CD4-positive, alpha-beta memory T cell (primary cell): Measurements from ENCODE around the gene TSR1. TPM values are rescaled to one million over a fixed set of nuclear protein-coding genes. Genes with fewer than 3 reads are reported as not detected.
A peak's percentile ranks its signal among the peaks of the same experiment; 100 is the strongest.

ENCODE experiments used
- CTCF ChIA-PET: fragments of 350-600 bp; sonication (Branson Sonifier 250); formaldehyde crosslinking; loops from one replicate; lab custom pipeline; 2021; ENCODE audit warnings: inconsistent platforms; ENCODE audit not compliant: partially characterized antibody; lab: Charles Lee
- POLR2A ChIA-PET: fragments of 350-600 bp; sonication (Branson Sonifier 250); formaldehyde crosslinking; loops from one replicate; lab custom pipeline; 2021; ENCODE audit not compliant: partially characterized antibody; lab: Charles Lee
- DNase-seq, 5 donors: peaks; one replicate each; pipeline versions ENCODE4 v3.0.0 to v3.0.0-alpha.2; 2020 to 2022; ENCODE audit warnings: mixed read lengths in 1 of 5
- H3K27ac ChIP-seq: one replicate; pipeline ENCODE4 v1.7.0; 2013; ENCODE audit warnings: low read depth, low read length
- H3K27me3 ChIP-seq: 2 replicates; pipeline ENCODE4 v1.7.0; 2013; ENCODE audit warnings: mild to moderate bottlenecking, low read length, moderate library complexity; ENCODE audit not compliant: insufficient read depth
- H3K36me3 ChIP-seq: 2 replicates; pipeline ENCODE4 v1.7.0; 2013; ENCODE audit warnings: mild to moderate bottlenecking, low read length, moderate library complexity; ENCODE audit not compliant: insufficient read depth
- H3K4me1 ChIP-seq: 2 replicates; pipeline ENCODE4 v1.7.0; 2013; ENCODE audit warnings: mild to moderate bottlenecking, low read length, moderate library complexity; ENCODE audit not compliant: insufficient read depth
- H3K4me3 ChIP-seq, 2 donors: one replicate each; pipeline ENCODE4 v1.7.0; 2013; ENCODE audit warnings: low read length in 2 of 2, mild to moderate bottlenecking in 1 of 2
- H3K9me3 ChIP-seq, 2 donors: one replicate each; pipeline ENCODE4 v1.7.0; 2013; ENCODE audit warnings: low read length in 2 of 2, control low read depth in 1 of 2; ENCODE audit not compliant: control insufficient read depth in 1 of 2
- H3K27ac Mint-ChIP-seq, 7 donors: one replicate each; pipeline ENCODE4 v1.8.0; 2020 to 2021; ENCODE audit warnings: mixed read lengths in 7 of 7, mild to moderate bottlenecking in 6 of 7, inconsistent platforms in 3 of 7, moderate library complexity in 3 of 7
- H3K27me3 Mint-ChIP-seq, 2 donors: one replicate each; pipeline ENCODE4 v1.8.0; 2020 to 2021; ENCODE audit warnings: mixed read lengths in 2 of 2
- H3K36me3 Mint-ChIP-seq, 2 donors: one replicate each; pipeline ENCODE4 v1.8.0; 2020 to 2021; ENCODE audit warnings: mixed read lengths in 2 of 2, inconsistent platforms in 1 of 2, mild to moderate bottlenecking in 1 of 2
- H3K4me1 Mint-ChIP-seq, 4 donors: one replicate each; pipeline ENCODE4 v1.8.0; 2020 to 2021; ENCODE audit warnings: mixed read lengths in 4 of 4, mild to moderate bottlenecking in 1 of 4
- H3K4me3 Mint-ChIP-seq, 8 donors: one replicate each; pipeline ENCODE4 v1.8.0; 2020 to 2021; ENCODE audit warnings: mixed read lengths in 8 of 8, mild to moderate bottlenecking in 7 of 8, moderate library complexity in 6 of 8, inconsistent platforms in 3 of 8
- H3K9me3 Mint-ChIP-seq, 8 donors: one replicate each; pipeline ENCODE4 v1.8.0; 2020 to 2021; ENCODE audit warnings: mixed read lengths in 8 of 8, mild to moderate bottlenecking in 5 of 8, inconsistent platforms in 3 of 8, moderate library complexity in 1 of 8
- intact Hi-C: fragments of 100-400 bp; cut with micrococcal nuclease; formaldehyde crosslinking; loops from one replicate; pipeline ENCODE4 v1.15.1; 2023
- polyA plus RNA-seq, 2 donors: library from polyadenylated mRNA; unstranded; fragments of 300-500 nt; fragmentation: Illumina TruSeq; gene quantifications; one replicate each; pipeline ENCODE4 v1.2.3, GENCODE V29; 2021
- total RNA-seq, 2 experiments: library from RNA; stranded (reverse); gene quantifications; one replicate each; pipeline ENCODE4 v1.2.3, GENCODE V29; 2021

Gene TSR1
- total RNA-seq = 10 to 100 TPM; 22.6 to 31.7 TPM
- 10 to 100 TPM; 14.3 to 22.2 TPM for polyA plus RNA-seq

DNA sequence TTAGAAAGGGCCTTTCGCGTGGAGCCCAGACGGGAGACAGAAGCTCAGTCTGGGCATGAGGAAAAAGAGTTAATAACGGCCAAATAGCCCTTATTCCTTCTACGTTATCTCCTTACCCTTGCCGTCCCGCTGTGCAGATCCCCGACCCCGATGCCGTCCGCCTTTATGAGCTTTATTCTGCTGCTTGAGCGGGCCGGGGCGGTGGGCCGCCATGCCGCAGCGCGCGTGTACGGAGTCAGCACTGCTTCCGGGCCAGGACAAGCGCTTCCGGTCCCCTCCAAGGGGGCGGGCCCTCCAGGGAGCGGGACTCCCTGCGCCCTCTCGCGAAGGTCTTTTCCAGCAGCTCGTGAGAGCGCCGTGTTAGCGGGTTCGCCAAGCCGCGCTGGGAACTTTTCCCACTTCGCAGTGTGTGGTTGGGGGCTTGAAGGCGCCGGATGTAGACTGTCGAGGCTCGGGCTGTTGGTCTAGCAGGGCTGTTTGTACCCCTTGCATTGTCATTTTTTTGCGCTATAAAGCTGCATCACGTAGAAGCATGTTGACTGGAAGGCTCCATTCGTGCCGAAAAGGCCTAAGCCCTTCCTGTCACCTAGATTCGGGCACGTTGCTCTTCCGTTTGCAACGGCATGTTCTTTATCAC lies at the start of gene TSR1:
Gene TSR1, minus strand, starts transcription at position 243 of the 637 bp plus-strand sequence. Its CDS starts 30 bp downstream, at position 213.
- ChIA-PET CTCF (interaction anchor here (0.6 to 5.7 kb wide), 13 partner anchors 9 to 281 kb away, joined by 3 to 55 read pairs (median 5); partner anchors contain the start of genes SMG6 and SRR), POLR2A (interaction anchor here (0.6 to 5.3 kb wide), 29 partner anchors 9 to 1806 kb away, joined by 3 to 63 read pairs (median 5); partner anchors contain the start of genes CYB5D2, HIC1, METTL16 and MNT)
- intact Hi-C loops = loop anchor here (1.0 to 2.0 kb wide), 5 partner anchors 17 to 311 kb away; partner anchors contain the start of genes HIC1, MNT, RTN4RL1 and SMG6
- Mint-ChIP-seq H3K36me3 (peaks cover 5 to 20% of the 10 kb centered on the region in 2 donors), H3K4me3 (peak within 1 kb of the TSS; percentile 97 to 100 (median 99)), H3K4me1 (peaks cover 18 to 34% (median 26%) of the 10 kb centered on the region in 4 donors), H3K27ac (peak within 1 kb of the TSS; percentile 93 to 98 (median 96)), H3K9me3 (no peaks in the 10 kb centered on the region), H3K27me3 (no peaks in the 10 kb centered on the region)
- H3K4me1 ChIP-seq = peaks cover 20% of the 10 kb centered on the region
- DNase-seq = peak; percentile 86 to 88 (median 87)
- H3K4me3 ChIP-seq = peak within 1 kb of the TSS; percentile 94 to 97
- peak within 1 kb of the TSS; percentile 70 for H3K27ac ChIP-seq
- no peaks in the 10 kb centered on the region for H3K9me3 ChIP-seq
- no peaks in the 10 kb centered on the region for H3K27me3 ChIP-seq
- H3K36me3 ChIP-seq = peaks cover 36% of the 10 kb centered on the region

DNA sequence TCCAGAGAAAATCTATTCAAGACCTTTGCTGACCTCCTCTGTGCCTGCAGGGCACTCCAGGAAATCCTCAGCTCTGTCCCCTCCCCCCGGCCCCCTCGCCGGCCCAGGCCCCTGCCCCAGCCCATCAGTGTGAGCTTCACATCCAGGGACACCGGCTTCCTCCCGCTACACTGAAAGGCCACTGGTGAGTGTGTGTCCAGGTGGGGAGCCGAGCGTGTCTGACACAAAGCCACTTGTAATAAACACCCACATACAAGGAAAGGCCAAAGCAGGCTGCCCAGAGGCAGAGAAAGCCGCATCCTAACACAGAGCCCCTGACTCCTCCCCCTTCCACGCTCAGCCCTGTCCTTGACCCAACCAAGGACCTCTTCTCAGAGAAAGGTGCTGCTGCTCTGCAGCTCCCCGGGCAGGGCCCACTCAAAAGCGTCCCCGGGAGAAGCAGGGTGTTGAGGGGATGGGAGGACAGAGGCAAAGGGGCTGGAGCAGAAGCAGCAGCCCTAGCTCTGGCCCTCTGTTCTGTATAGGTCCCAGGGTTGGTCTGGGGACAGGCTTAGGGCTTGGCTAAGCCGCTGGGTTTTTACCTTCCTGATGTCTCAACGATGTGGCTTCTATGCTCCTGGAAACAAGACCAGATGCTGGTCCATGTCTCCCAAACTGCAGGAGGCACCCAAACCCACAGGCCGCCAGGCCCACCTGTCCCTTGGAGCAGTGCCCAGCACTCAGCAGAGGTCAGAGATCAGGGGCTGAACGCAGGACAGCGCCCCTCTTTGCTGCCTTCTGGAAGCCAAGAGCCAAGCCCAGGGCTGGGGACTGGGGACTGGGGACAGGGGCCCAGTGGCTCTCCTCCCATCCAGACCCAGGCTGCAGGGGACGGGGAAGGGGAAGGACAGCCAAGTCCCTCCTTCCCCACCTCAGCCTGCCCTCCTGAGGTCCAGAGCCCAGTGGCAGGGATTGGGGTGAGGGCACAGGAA lies 49.3 kb upstream of the TSR1 start:
- peaks cover 0 to 5% (median 0%) of the 10 kb centered on the region in 8 donors for H3K9me3 Mint-ChIP-seq
- intact Hi-C loops = no loop called here
- H3K4me1 Mint-ChIP-seq = peaks cover 11 to 35% (median 14%) of the 10 kb centered on the region in 4 donors
- ChIA-PET POLR2A (interaction anchor here (1.0 to 1.6 kb wide), 3 partner anchors 14 to 30 kb away, joined by 4 to 5 read pairs (median 4); no protein-coding TSS in a partner anchor), CTCF (interaction anchor here (10.0 kb wide), 1 partner anchor 30 kb away, joined by 558 read pairs; no protein-coding TSS in a partner anchor)
- peaks cover 10 to 26% of the 10 kb centered on the region in 2 donors for H3K36me3 Mint-ChIP-seq
- no peaks in the 10 kb centered on the region for H3K9me3 ChIP-seq
- H3K27ac ChIP-seq = no peak overlapping the region
- H3K27ac Mint-ChIP-seq = peak overlapping the region in 2 of 7 donors; percentile 15 to 46
- no peaks in the 10 kb centered on the region for H3K27me3 ChIP-seq
- no peaks in the 10 kb centered on the region for H3K27me3 Mint-ChIP-seq
- no peak overlapping the region for H3K4me3 ChIP-seq
- peaks cover 12% of the 10 kb centered on the region for H3K4me1 ChIP-seq
- H3K36me3 ChIP-seq = peaks cover 3% of the 10 kb centered on the region
- DNase-seq = peak in 1 of 5 donors; percentile 8
- H3K4me3 Mint-ChIP-seq = no peak overlapping the region

DNA sequence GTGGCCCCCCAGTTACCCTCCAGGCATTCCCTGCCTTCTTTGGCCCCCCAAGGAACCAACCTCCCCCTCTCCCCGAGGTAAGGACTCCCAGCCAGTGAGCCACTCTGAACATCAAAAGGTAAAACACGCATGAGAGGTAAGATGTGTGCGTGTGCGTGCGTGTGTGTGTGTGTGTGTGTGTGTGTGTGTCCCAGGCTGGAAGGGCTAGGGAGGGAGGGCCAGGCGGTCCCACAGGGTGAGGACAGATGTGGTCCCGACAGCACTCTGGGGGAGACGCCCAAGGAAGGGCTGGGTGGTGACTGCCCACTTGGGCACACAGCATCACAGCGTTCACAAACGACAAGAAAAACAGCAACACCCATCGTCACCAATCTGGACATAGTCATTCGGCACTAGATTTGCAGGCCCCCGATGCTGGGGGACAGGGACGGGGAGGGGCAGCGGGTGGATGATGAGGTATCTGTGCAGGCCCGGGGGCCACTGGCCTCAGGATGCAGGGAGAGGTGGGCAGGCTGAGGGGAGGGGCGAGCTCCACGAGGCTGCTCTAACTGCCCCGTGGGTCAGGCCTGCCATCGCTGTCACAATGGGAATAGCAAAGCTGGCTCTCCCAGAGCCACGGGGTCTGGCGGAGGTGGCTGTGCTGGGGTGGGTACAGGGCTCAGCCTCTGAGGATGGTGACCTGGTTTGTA lies 48.3 kb upstream of the TSR1 start:
- peaks cover 10 to 27% of the 10 kb centered on the region in 2 donors for H3K36me3 Mint-ChIP-seq
- no peaks in the 10 kb centered on the region for H3K27me3 Mint-ChIP-seq
- no peak for DNase-seq
- intact Hi-C loops = no loop called here
- Histone ChIP-seq H3K27me3 (no peaks in the 10 kb centered on the region), H3K36me3 (peaks cover 3% of the 10 kb centered on the region), H3K9me3 (no peaks in the 10 kb centered on the region), H3K4me3 (no peak overlapping the region), H3K4me1 (peaks cover 4% of the 10 kb centered on the region), H3K27ac (no peak overlapping the region)
- H3K4me3 Mint-ChIP-seq = no peak overlapping the region
- H3K27ac Mint-ChIP-seq = peak overlapping the region in 4 of 7 donors; percentile 42 to 71 (median 60)
- peaks cover 7 to 26% (median 13%) of the 10 kb centered on the region in 4 donors for H3K4me1 Mint-ChIP-seq
- POLR2A ChIA-PET = interaction anchor here (1.0 to 1.5 kb wide), 2 partner anchors 15 to 31 kb away, joined by 4 read pairs; no protein-coding TSS in a partner anchor
- CTCF ChIA-PET = interaction anchor here (10.0 kb wide), 1 partner anchor 31 kb away, joined by 558 read pairs; no protein-coding TSS in a partner anchor
- peaks cover 0 to 5% (median 0%) of the 10 kb centered on the region in 8 donors for H3K9me3 Mint-ChIP-seq

DNA sequence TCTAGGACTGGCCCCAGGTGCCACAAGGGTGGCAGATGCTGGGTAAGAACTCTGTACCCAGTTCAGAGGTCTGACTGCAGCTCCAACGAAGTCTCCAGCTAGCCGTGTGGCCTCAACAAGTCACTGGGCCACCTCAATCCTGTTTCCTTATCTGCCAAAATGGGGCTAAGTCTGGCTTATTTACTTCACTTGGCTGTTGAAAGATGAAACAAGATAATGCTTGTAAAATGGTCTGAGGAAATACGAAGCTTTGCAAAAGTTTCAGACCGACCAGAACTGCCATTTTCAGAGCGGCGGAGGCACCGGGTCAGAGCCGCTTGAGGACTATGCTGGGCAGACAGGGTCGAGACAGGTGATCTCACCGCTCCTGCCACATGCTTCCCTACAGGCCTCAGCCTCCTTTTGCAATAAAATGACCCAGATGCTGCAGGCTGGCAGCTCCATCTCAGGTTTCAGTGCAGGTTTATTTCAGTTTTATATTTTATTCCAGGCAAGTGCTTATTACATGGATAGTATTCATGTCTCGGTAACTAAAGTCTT lies 47.4 kb upstream of the TSR1 start:
- H3K27ac ChIP-seq = no peak overlapping the region
- intact Hi-C loops = no loop called here

DNA sequence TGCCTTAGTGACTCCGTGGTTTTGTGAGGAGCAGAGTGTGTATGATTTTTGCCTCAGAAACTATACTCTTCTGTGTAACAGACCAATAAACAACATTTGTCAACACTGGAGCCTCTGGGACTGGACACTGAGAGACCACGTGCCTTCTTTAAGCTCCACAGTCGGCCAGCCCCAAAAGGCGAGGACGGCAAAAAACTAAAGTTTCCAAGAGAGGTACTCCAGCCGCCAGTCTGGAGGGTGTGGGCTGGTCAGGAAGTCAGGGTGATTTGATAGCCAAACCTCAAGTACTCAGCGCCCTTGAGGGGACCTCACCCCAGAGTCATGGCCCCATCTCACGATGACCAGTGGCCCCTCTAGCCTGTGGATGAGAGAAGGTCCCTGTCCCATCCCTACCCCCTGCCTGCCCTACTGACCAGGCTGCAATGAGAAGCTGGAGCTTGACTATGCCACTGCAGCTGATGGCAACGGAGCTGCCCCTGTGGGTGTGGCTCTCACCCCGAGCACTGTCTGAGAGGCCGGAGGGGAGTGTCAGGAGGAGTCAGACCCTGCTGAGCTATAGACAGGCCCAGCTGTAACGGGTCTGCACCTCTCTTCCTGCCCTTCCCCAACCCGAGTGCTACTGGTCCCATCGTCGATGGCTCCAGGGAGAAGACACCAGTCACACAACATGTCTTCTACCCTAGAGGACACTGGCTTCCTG lies 44.8 kb upstream of the TSR1 start:
- DNase-seq = peak in 1 of 5 donors; percentile 34
- CTCF ChIA-PET = interaction anchor here (1.1 to 10.0 kb wide), 13 partner anchors 9 to 258 kb away, joined by 3 to 558 read pairs (median 8); partner anchors contain the start of gene MNT
- Histone ChIP-seq H3K9me3 (no peaks in the 10 kb centered on the region), H3K4me3 (no peak overlapping the region), H3K36me3 (peaks cover under 1% of the 10 kb centered on the region), H3K4me1 (peaks cover 4% of the 10 kb centered on the region), H3K27me3 (no peaks in the 10 kb centered on the region), H3K27ac (no peak overlapping the region)
- H3K36me3 Mint-ChIP-seq = peaks cover 6 to 29% of the 10 kb centered on the region in 2 donors
- H3K4me3 Mint-ChIP-seq = no peak overlapping the region
- intact Hi-C loops = no loop called here
- POLR2A ChIA-PET = interaction anchor here (1.8 to 3.5 kb wide), 5 partner anchors 12 to 44 kb away, joined by 10 to 78 read pairs (median 42); partner anchors contain the start of genes MNT, SGSM2 and TSR1
- H3K27me3 Mint-ChIP-seq = no peaks in the 10 kb centered on the region
- peaks cover 3 to 15% (median 5%) of the 10 kb centered on the region in 4 donors for H3K4me1 Mint-ChIP-seq
- H3K27ac Mint-ChIP-seq = peak overlapping the region in 2 of 7 donors; percentile 36 to 75
- no peaks in the 10 kb centered on the region for H3K9me3 Mint-ChIP-seq

More for the DNA sequence above, 47.4 kb upstream of the TSR1 start:
- Histone ChIP-seq H3K9me3 (no peaks in the 10 kb centered on the region), H3K4me3 (no peak overlapping the region), H3K27me3 (no peaks in the 10 kb centered on the region), H3K36me3 (peaks cover 3% of the 10 kb centered on the region), H3K4me1 (peaks cover 4% of the 10 kb centered on the region)
- Mint-ChIP-seq H3K27me3 (no peaks in the 10 kb centered on the region), H3K4me1 (peaks cover 5 to 21% (median 10%) of the 10 kb centered on the region in 4 donors), H3K27ac (peak overlapping the region; percentile 2 to 94 (median 51)), H3K4me3 (no peak overlapping the region), H3K36me3 (peaks cover 12 to 28% of the 10 kb centered on the region in 2 donors), H3K9me3 (peaks cover 0 to 5% (median 0%) of the 10 kb centered on the region in 8 donors)
- ChIA-PET CTCF (interaction anchor here (1.3 to 10.0 kb wide), 11 partner anchors 8 to 325 kb away, joined by 3 to 558 read pairs (median 14); partner anchors contain the start of gene MNT), POLR2A (interaction anchor here (2.5 to 3.5 kb wide), 4 partner anchors 9 to 47 kb away, joined by 10 to 78 read pairs (median 45); partner anchors contain the start of genes MNT, SGSM2 and TSR1)
- DNase-seq = no peak
